GM23338 (cell line): Measurements from ENCODE around the gene U2SURP.

ENCODE experiments used
- CTCF ChIP-seq, 2 experiments: fragments of 200-600 bp in 1 of 2; sonication (generic) in 1 of 2; conservative IDR thresholded peaks; 2 replicates each; pipeline versions ENCODE4 v1.5.1 to v1.6.1; 2016 to 2017; ENCODE audit warnings: antibody characterized with exemption in 2 of 2, low read depth in 2 of 2, mild to moderate bottlenecking in 2 of 2, moderate library complexity in 1 of 2
- EZH2 ChIP-seq: fragments of 200-600 bp; sonication (generic); IDR thresholded peaks from one replicate; pipeline ENCODE4 v1.8.0; 2017; ENCODE audit warnings: antibody characterized with exemption, mild to moderate bottlenecking, low read depth; ENCODE audit not compliant: unreplicated experiment
- POLR2AphosphoS5 ChIP-seq: IDR thresholded peaks from 2 replicates; pipeline ENCODE4 v1.6.1; 2016; ENCODE audit warnings: antibody characterized with exemption, low read depth
- REST ChIP-seq: IDR thresholded peaks from one replicate; pipeline ENCODE4 v1.6.1; 2018; ENCODE audit warnings: antibody characterized with exemption; ENCODE audit not compliant: unreplicated experiment
- STAT1 ChIP-seq: IDR thresholded peaks from one replicate; pipeline ENCODE4 v1.6.1; 2016; ENCODE audit warnings: antibody characterized with exemption; ENCODE audit not compliant: unreplicated experiment

- TF ChIP-seq EZH2 = no peak
- TF ChIP-seq REST = no peak
- no peak for TF ChIP-seq CTCF (conservative IDR thresholded peaks at IDR 0.05; ENCODE audit: low read depth in 2 of 2)
- no peak for TF ChIP-seq STAT1
- no peak for TF ChIP-seq POLR2AphosphoS5
These were observed 40.5 kb downstream of the U2SURP start for GRCh38 chr3:143041903-143042302.
